Measurements from ENCODE around the gene XRCC2.
"Not testable (repeated sequence)": the region's sequence is repeated elsewhere in the genome, so short reads cannot be mapped to it uniquely, and the experiment has no call there.

The XRCC2 gene

DNA sequence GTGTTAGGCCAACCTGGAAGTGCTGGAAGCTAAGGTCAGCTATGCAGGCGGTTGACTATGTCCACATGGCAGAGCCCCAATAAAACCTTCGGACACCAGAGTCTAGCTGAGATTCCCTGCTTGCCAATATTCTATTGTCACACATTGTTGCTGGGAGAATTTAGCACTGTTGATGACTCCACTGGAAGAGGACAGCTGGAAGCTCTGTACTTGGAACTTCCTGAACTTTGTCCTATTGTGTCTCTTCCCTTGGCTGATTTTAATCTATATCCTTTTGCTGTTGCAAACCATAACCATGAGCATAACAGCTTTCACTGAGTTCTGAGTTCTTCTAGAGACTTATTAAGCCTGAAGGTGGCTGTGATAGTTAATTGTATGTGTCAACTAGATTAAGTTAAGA lies 12.0 kb downstream of the XRCC2 start:
- DNase-seq = no peak

DNA sequence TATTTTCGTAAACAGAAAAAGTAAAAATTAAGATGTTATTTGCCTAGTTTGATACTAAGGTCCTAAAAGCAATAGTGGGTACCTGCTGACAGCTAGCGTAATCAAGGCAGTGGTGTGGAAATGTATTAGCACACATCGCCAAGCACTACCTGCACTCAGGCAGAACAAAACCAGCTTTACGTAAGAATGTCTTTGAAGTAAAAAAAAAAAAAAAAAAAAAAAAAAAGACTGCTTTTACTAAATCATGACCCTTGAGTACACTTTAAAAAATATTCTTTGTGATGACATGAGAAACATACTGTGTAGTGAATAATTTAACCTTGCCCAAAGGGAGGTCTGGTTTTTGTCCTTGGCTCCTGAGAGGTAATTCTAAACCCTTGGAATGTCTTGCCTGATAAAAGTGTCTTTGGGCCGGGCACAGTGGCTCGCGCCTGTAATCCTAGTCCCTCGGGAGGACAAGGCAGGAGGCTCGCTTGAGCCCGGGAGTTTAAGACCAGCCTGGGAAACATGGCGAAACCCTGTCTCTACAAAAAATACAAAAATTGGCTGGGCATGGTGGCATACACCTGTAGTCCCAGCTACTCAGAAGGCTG lies 12.7 kb downstream of the XRCC2 start:
- no peak for DNase-seq

DNA sequence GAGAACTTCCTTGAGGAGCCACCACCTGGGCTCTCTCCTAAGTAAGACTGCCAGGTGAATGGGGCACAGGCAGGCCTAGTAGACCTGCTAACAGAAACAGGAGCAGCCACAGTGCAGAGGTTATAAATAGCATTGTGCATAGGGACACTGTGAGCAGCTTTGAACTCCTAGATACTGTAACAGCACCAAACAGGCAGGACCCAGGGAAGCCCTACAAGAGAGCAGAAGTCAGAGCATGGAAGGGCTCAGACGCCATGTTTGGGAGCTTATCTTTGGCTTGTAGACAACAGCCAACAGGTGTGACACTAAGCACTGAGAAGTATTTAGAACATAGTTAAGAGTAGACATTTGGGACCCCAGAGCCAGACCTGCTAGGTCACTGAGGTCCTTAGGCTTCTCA lies 14.5 kb downstream of the XRCC2 start:
- no peak for DNase-seq

DNA sequence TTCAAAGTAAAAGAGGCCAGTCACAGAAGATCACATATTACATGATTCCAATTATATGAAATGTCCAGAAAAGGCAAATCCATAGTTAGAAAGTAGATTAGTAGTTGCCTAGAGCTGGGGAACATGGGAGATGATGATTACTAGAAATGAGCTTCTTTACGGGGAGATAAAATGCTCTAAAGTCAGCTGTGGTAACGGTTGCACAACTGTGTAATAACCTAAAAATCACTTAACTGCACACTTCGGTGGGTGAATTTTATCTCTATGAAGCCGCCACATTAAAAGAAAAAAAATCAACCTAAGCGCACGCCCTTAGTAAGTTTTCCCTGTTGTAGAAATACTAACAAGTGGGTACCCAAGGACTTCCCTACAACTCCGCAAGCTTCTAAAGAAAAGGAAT lies 15.9 kb downstream of the XRCC2 start:
- no peak for DNase-seq

DNA sequence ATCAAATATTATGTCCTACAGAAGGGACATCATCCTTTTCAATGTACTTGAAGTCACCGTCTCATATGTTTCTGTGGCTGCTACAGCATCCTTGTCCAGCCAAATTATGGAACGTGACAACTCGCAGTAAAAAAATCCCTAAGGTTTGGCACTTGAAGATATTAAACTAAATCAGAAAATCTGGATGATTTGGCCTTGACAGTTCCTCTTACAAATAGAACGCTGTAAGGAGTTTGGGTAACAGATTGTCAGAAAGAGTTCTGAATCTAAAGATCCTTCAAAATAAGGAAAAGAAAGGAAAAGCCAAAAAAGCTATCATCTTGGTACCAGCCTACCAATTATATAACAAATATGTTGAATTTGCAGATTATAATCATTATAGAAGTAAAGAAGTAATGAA lies 21.0 kb downstream of the XRCC2 start:
- no peak for DNase-seq

DNA sequence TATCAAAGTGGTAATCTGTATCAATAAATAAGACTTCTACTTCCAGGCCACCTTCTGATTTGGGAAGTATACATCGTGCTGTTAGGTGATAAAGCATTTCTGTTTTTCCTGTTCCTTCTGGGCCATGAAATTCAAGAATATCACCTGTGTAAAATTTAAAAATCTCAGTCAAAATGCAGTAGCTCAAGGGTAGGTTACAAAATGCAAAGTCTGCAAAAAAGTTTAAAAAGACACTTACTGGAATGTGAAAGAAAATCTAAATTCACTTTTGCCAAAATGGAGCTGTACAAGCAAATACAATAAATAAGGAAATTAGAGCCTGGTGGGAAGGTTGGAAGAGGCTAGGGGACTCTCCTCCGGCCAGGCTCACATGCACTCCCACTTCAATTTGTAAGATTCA lies 26.7 kb downstream of the XRCC2 start:
- DNase-seq = no peak

DNA sequence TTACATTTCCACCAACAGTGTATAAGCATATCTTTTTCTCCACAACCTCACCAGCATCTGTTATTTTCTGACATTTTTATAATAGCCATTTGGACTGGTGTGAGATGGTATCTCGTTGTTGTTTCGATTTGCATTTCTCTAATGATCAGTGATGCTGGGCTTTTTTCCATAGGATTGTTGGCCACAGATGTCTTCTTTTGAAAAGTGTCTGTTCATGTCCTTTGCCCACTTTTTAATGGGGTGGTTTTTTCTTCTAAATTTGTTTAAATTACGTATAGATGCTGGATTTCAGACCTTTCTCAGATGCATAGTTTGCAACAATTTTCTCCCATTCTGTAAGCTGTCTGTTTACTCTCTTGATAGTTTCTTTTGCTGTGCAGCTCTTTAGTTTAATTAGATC lies 28.9 kb downstream of the XRCC2 start:
- DNase-seq = no peak

DNA sequence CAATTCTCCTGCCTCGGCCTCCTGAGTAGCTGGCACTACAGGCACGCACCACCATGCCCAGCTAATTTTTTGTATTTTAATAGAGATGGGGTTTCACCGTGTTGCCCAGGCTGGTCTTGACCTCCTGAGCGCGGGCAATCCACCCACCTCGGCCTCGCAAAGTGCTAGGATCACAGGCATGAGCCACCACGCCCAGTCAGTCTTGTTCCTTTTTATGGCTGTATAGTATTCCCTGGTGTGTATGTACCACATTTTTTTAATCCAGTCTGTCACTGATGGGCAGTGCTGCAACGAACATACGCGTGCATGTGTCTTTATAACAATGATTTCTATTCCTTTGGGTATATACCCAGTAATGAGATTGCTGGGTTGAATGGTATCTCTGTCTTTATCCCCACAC lies 29.4 kb downstream of the XRCC2 start:
- not testable (repeated sequence) for DNase-seq

DNA sequence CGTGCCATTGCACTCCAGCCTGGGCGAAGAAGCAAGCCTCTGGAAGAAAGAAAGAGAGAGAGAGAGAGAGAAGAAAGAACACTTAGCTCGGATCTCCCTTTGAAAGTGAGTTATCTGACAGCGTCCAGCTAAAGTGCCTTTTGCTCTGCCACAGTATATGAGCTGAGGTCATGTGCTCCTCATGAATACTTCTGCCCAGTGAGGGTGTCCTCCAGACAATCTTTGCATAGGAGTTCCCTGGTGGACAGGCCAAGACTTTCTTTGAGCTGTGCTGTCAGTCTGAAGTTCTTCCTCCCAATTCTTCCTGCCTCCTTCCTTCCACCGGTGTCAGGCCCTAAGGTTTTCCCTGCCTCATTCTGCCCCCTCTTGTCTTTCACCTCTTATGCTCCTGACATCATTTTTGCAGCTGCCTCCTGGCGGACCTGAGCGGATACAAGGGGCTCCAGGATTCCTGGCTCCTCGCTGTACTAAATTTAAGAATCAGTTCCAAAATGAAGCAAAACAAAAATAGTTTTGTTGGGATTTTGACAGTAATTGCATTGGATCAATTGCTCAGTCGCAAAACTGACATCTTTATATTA lies 31.9 kb downstream of the XRCC2 start:
- DNase-seq = no peak

DNA sequence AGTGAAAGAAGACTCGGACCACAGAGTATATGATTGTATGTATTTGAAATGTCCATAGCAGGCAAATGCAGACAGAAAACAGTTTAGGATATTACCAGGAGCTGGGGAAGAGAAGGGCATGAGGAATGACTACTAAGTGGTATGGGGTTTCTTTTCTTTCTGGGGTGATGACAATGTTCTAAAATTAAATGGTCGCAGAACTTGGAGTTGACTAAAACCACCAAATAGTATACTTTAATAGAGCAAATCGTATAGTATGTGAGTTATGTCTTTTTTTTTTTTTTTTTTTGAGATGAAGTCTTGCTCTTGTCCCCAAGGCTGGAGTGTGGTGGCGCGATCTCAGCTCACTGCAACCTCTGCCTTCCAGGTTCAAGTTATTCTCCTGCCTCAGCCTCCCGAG lies 34.6 kb downstream of the XRCC2 start:
- DNase-seq = no peak

DNA sequence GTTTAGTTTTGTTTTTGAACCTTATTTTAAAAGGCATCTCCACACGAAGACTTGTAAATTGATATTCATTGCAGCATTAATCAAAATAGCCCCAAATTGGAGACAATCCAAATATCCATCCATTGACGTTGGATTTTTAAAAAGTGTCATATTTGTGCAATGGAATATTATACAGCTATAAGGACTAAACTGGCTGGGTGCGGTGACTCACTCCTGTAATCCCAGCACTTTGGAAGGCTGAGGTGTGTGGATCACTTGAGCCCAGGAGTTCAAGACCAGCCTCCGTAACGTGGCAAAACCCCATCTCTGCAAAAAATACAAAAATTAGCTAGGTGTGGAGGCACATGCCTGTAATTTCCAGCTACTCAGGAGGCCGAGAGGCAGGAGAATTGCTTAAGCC lies 35.1 kb downstream of the XRCC2 start:
- no peak for DNase-seq

DNA sequence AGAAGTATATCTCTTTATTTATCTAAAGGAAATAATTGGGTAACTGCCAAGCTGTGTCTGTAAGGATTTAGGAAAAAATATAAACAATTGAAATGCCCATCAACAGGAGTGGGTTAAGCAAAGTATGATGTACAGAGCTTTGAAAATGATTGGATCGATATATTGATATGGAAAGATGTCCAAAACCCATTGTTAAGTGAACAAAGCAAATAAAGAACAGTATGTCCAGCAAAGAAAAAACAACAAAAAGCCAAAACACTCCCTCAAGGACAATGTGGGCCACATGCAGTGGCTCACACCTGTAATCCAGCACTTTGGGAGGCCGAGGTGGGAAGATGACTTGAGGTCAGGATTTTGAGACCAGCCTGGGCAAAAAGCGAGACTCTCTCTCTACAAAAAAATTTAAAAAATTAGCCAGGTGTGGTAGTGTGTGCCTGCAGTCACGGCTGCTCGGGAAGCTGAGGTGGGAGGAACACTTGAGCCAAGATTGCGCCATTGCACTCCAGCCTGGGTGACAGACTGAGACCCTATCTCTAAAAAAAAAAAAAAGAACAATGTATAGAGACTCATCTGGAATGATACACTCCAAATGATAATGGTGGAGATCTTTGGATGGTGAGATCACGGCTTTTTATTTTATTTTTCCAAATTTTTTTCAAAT lies 37.9 kb downstream of the XRCC2 start:
- no peak for DNase-seq

DNA sequence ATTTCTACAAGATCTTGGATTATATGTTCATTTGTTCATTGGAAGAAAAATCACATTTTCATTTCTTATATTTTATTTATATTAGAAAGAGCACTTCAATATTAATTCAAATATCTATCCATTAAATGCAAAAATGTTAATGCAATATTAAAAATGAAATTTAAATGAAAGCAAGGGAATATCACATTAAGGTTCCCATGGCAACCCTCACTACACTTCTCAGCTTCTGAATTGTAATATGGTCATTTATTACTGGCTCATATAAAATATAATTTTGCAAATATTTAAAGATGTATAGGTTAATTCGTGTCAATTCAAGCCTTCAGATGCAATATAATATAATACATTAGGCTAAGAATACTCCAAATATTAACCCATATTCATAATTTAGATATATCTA lies 38.8 kb downstream of the XRCC2 start:
- DNase-seq = no peak

DNA sequence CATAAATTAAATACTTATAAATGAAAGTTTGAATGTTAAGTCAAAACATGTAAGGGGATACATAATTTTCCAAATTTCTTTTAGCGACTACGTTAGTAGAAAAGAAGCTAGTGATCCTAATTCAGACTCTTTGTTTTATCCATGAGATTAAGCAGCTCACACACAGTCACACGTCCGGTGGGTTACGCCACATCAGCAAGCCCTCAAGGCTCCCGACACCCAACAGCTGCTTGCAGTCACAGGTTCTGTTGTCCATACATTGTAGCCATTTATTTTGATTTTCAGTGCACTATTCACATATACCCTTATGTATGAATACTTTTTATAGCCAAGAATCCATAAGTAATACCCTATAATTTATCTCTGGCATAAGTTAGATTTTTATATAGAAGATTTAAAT lies 39.5 kb downstream of the XRCC2 start:
- no peak for DNase-seq

DNA sequence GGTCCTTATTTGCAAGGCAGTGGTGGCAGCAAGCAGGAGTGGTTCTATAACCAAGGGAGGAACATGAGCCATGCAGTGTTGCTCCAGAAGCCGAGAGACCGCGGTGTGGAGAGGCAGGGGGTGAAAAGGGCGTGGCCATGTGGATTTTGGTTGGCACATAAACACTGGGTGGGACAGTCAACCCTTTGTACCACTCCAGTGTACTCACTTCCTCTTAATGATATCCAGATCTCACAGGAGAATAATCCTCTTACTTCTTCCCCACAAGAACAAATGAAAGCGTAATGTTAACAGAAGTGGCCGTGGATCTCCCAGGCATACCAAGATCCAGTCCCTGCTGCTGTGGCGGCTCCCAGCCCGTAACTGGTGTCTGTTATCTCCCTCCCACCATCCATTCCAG lies 42.4 kb downstream of the XRCC2 start:
- DNase-seq = no peak

DNA sequence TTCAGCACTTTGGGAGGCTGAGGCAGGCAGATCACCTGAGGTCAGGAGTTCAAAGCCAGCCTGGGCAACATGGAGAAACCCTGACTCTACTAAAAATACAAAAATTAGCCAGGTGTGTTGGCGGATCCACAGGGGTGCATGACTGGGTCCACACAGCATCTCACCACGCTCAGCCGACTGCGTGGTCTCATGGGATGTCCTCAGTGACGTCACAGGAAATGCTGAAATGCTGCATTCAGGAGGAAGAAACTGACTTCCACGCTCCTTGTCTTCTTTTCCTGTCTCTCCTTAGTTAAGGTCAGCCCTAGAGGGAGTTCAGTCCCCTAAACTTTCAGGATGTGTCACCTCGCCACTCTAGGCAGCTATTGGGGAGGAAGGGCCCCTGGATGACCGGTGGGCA lies 42.9 kb downstream of the XRCC2 start:
- no peak for DNase-seq

DNA sequence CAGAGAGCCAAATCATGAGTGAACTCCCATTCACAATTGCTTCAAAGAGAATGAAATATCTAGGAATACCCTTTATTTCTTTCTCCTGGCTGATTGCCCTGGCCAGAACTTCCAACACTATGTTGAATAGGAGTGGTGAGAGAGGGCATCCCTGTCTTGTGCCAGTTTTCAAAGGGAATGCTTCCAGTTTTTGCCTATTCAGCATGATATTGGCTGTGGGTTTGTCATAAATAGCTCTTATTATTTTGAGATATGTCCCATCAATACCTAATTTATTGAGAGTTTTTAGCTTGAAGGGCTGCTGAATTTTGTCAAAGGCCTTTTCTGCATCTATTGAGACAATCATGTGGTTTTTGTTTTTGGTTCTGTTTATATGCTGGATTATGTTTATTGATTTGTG lies 47.2 kb downstream of the XRCC2 start:
- DNase-seq = not testable (repeated sequence)

DNA sequence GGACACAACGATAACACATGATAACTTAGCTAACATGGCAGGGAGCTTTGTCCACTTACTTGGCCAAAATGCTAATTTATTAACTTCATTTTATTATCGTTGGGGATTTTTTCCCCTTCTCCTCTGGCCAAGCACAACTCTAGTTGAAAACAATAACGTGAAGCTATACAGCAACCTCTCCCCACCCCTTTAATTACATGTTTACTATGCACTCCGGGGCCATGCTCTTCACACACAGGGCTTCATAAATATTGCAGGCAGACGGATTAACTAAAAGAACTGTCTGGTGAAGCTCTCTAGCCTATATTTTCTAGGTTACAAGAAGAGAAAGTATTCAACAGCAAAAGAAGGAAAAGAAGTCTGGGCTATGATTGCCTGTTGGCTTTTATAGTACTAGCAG lies 51.7 kb downstream of the XRCC2 start:
- DNase-seq = no peak

DNA sequence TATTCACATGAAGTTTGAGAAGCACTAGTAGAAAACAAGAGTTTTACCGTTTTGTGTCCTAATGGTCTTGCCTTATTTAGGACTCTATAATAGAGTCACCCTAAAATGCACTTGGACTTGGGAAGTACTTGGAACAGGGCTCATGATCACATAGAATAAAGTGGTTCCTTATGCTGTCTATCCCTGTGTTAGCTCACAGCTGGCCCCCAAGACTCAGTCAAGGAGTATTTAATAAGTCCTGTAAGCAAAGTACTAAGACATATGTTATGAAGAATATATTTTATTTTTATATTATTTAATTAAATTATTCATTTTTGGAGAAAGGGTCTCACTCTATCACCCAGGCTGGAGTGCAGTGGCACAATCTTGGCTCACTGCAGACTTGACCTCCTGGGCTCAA lies 54.5 kb downstream of the XRCC2 start:
- DNase-seq = no peak

DNA sequence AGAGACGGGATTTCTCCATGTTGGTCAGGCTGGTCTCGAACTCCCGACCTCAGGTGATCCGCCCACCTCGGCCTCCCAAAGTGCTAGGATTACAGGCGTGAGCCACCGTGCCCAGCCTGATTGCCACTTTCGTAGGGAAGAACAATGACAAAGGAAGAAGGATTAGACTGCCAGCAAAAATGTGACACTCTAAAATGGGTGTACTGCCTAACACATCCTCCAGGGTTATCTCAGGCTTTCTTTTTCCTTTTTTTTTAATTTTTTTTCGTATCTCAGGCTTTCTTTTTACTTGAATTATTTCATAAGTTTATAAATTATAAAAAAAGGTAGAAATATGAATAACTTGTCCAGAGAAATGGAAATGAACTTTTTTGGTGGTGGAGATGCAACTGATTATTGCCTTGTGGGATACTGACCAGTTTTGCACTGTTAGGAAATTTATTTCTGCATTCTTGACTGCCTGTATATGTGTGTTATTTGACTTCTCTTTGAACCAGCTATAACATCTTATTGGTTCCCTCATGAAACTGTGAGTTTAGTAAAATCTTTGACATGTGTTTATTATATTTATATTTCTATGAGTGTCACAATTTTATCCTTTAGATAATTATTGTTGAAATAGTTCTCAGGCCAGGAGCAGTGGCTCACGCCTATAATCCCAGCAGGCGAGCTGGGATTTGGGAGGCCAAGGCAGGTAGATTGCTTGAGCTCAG lies 56.8 kb downstream of the XRCC2 start:
- DNase-seq = no peak

DNA sequence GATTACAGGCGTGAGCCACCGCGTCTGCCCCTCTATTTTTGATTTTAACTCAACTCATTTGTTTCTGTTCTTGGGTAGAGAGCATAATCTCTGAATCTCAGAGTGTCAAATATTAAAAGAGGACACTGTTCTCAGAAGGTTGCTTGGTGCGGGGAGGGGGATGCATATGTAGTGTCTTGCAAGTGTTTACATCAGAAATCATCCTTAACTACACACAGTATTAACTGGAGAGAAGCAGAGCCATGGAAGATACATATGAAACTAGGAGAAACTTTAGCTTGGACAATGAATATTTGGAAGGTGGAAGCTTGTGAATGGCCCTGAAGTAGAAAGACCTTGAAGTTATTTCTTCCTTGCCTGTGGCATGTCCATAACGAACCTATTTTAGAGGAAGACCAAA lies 57.5 kb downstream of the XRCC2 start:
- no peak for DNase-seq

DNA sequence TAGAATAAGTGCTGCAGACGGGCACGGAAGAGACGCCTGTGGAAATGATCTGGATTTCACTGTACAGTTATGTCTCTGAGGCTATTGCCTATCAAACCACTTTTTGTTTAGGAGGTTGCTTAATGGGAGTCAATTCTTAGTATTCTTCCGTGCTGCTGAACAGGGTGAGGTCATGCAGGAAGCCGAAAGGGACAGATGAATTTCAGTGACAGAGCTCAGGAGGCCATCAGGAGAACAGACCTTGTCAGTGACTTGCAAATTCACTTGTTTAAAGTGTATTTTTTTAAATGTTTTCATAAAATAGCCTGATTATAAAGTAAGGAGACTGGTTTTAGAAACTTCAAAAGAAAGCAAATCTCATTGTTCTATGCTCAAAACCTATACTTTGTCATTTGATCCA lies 58.9 kb downstream of the XRCC2 start:
- DNase-seq = no peak

DNA sequence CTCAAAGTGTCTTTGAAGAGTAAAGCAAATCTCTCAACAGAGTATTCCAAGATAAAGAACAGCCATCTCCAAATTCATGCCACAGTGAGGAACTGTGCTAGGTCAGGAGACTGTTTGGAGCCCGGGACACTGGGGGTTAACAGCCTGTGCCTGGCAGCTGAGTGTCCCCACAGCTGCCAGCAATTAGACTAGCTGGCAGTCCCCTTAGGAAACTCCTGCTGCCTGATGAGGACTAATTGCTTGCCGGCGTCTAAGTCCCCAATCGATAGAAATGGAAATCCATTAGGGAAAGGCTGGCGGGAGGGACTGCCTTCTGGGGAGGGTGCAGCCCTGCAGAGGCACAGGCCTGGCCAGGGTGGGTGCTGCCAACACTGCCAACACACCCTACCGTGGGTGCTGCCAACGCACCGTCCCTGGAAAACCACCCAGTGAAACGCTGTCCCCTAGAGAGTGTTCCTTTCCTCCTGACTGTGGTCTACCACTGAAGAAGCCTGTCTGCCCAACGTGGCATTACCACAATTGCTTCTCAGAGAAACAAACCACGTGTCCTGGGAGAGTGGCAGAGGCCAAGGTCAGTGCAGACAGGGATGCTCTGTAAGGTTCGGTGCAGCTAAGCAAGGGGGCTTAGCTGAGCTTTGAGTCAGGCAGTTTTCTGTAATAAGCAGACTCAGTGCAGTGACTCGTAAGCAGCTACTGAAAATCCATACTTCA lies 60.8 kb downstream of the XRCC2 start:
- DNase-seq = no peak

DNA sequence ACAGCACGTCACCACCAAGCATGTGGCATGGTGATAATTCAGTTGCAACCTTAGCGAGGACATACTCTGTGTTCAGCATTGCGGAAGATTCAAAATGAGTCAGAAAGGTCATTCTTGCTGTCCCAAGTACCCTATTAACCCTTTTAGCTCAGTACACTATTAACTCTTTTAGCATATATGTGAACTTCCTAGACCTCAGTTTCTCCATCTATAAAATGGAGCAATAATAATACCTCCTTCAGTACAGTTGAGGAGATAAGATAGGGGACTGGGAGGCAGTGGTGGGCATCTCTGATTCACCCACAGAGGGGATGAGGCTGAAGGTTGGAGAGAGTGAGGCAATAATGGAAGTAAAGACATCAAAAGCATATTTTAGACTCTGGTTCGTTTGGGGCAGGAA lies 67.3 kb downstream of the XRCC2 start:
- DNase-seq = no peak
